Measurements from ENCODE around the gene SPINK4. TPM values are rescaled to one million over a fixed set of nuclear protein-coding genes. Genes with fewer than 3 reads are reported as not detected.

The SPINK4 gene
- total RNA-seq, 2 experiments from 2014 or later: not detected

- peak overlapping the region; percentile 88 for H3K4me3 Mint-ChIP-seq
- ChIA-PET POLR2A (interaction anchor here (3.2 kb wide), 1 partner anchor 240 kb away, joined by 16 read pairs; the partner anchor contains the start of gene DNAJA1), CTCF (no interaction called here)
- H3K9me3 Mint-ChIP-seq: no peaks in the 10 kb centered on the region
- intact Hi-C loops (cut with micrococcal nuclease): loop anchor here (2.0 to 10.0 kb wide), 3 partner anchors 107 to 711 kb away; partner anchors contain the start of genes AQP3, SMIM27 and TOPORS
- peaks cover 50% of the 10 kb centered on the region for H3K36me3 Mint-ChIP-seq
- DNase-seq: no peak
- no peaks in the 10 kb centered on the region for H3K27me3 Mint-ChIP-seq
- H3K27ac Mint-ChIP-seq: peak overlapping the region; percentile 94
- H3K4me1 Mint-ChIP-seq (ENCODE audit: low read depth): peaks cover 40% of the 10 kb centered on the region
These were observed 25.4 kb downstream of the SPINK4 start for GRCh38 chr9:33265211-33265865.

GRCh38 chr9:33267151-33267767 is 27.3 kb downstream of the SPINK4 start:
- Mint-ChIP-seq H3K4me3 (peak overlapping the region; percentile 40), H3K4me1 (ENCODE audit: low read depth) (peaks cover 36% of the 10 kb centered on the region), H3K9me3 (no peaks in the 10 kb centered on the region), H3K27me3 (no peaks in the 10 kb centered on the region), H3K36me3 (peaks cover 52% of the 10 kb centered on the region), H3K27ac (peak overlapping the region; percentile 74)
- ChIA-PET POLR2A (no interaction called here), CTCF (interaction anchor here (1.2 kb wide), 1 partner anchor 23 kb away, joined by 3 read pairs; the partner anchor contains the start of gene NFX1)
- DNase-seq: no peak
- intact Hi-C loops (cut with micrococcal nuclease): loop anchor here (10.0 kb wide), 1 partner anchor 712 kb away; the partner anchor contains the start of genes SMIM27 and TOPORS

GRCh38 chr9:33270146-33270545 is 30.2 kb downstream of the SPINK4 start:
- H3K4me1 Mint-ChIP-seq (ENCODE audit: low read depth): peaks cover 27% of the 10 kb centered on the region
- CTCF ChIA-PET: interaction anchor here (1.3 kb wide), 1 partner anchor 44 kb away, joined by 3 read pairs; no protein-coding TSS in a partner anchor
- no peaks in the 10 kb centered on the region for H3K9me3 Mint-ChIP-seq
- no peaks in the 10 kb centered on the region for H3K27me3 Mint-ChIP-seq
- intact Hi-C loops (cut with micrococcal nuclease): no loop called here
- no peak overlapping the region for H3K27ac Mint-ChIP-seq
- POLR2A ChIA-PET: no interaction called here
- DNase-seq: no peak
- no peak overlapping the region for H3K4me3 Mint-ChIP-seq
- peaks cover 46% of the 10 kb centered on the region for H3K36me3 Mint-ChIP-seq

GRCh38 chr9:33272061-33272460 is 32.1 kb downstream of the SPINK4 start:
- CTCF ChIA-PET: interaction anchor here (0.9 to 1.4 kb wide), 2 partner anchors 9 to 143 kb away, joined by 3 to 5 read pairs; no protein-coding TSS in a partner anchor
- H3K27ac Mint-ChIP-seq: no peak overlapping the region
- H3K4me3 Mint-ChIP-seq: no peak overlapping the region
- peaks cover 46% of the 10 kb centered on the region for H3K36me3 Mint-ChIP-seq
- peaks cover 11% of the 10 kb centered on the region for H3K4me1 Mint-ChIP-seq (ENCODE audit: low read depth)
- no peaks in the 10 kb centered on the region for H3K27me3 Mint-ChIP-seq
- no peaks in the 10 kb centered on the region for H3K9me3 Mint-ChIP-seq
- DNase-seq: no peak
- POLR2A ChIA-PET: no interaction called here
- intact Hi-C loops (cut with micrococcal nuclease): no loop called here

GRCh38 chr9:33273266-33273971 is 33.5 kb downstream of the SPINK4 start:
- intact Hi-C loops (cut with micrococcal nuclease): no loop called here
- ChIA-PET CTCF (interaction anchor here (0.8 kb wide), 1 partner anchor 13 kb away, joined by 4 read pairs; no protein-coding TSS in a partner anchor), POLR2A (interaction anchor here (0.9 kb wide), 1 partner anchor 17 kb away, joined by 4 read pairs; the partner anchor contains the start of gene NFX1)
- peaks cover 5% of the 10 kb centered on the region for H3K4me1 Mint-ChIP-seq (ENCODE audit: low read depth)
- no peaks in the 10 kb centered on the region for H3K9me3 Mint-ChIP-seq
- no peak for DNase-seq
- peaks cover 48% of the 10 kb centered on the region for H3K36me3 Mint-ChIP-seq
- H3K27ac Mint-ChIP-seq: no peak overlapping the region
- H3K27me3 Mint-ChIP-seq: no peaks in the 10 kb centered on the region
- H3K4me3 Mint-ChIP-seq: no peak overlapping the region

GRCh38 chr9:33273972-33274328 is 34.0 kb downstream of the SPINK4 start:
- no peaks in the 10 kb centered on the region for H3K27me3 Mint-ChIP-seq
- no peak overlapping the region for H3K4me3 Mint-ChIP-seq
- intact Hi-C loops (cut with micrococcal nuclease): no loop called here
- POLR2A ChIA-PET: no interaction called here
- H3K4me1 Mint-ChIP-seq (ENCODE audit: low read depth): peaks cover 5% of the 10 kb centered on the region
- no peak for DNase-seq
- CTCF ChIA-PET: interaction anchor here (0.8 kb wide), 1 partner anchor 13 kb away, joined by 4 read pairs; no protein-coding TSS in a partner anchor
- peaks cover 47% of the 10 kb centered on the region for H3K36me3 Mint-ChIP-seq
- H3K9me3 Mint-ChIP-seq: no peaks in the 10 kb centered on the region
- no peak overlapping the region for H3K27ac Mint-ChIP-seq

- intact Hi-C loops (cut with micrococcal nuclease): no loop called here
- CTCF ChIA-PET: interaction anchor here (1.2 to 1.4 kb wide), 2 partner anchors 13 to 188 kb away, joined by 3 to 4 read pairs; partner anchors contain the start of genes BAG1 and CHMP5
- no peak overlapping the region for H3K4me3 Mint-ChIP-seq
- no peaks in the 10 kb centered on the region for H3K27me3 Mint-ChIP-seq
- DNase-seq: no peak
- POLR2A ChIA-PET: no interaction called here
- peak overlapping the region; percentile 26 for H3K27ac Mint-ChIP-seq
- peaks cover 35% of the 10 kb centered on the region for H3K36me3 Mint-ChIP-seq
- H3K4me1 Mint-ChIP-seq (ENCODE audit: low read depth): peaks cover 8% of the 10 kb centered on the region
- no peaks in the 10 kb centered on the region for H3K9me3 Mint-ChIP-seq
These were observed 37.5 kb downstream of the SPINK4 start for GRCh38 chr9:33277484-33277883.

- ChIA-PET CTCF (interaction anchor here (0.7 to 3.1 kb wide), 5 partner anchors 12 to 168 kb away, joined by 3 to 14 read pairs (median 5); partner anchors contain the start of gene AQP3), POLR2A (interaction anchor here (0.9 kb wide), 1 partner anchor 10 kb away, joined by 3 read pairs; no protein-coding TSS in a partner anchor)
- no peak for DNase-seq
- H3K4me1 Mint-ChIP-seq (ENCODE audit: low read depth): peaks cover 17% of the 10 kb centered on the region
- H3K4me3 Mint-ChIP-seq: no peak overlapping the region
- intact Hi-C loops (cut with micrococcal nuclease): no loop called here
- H3K9me3 Mint-ChIP-seq: no peaks in the 10 kb centered on the region
- H3K36me3 Mint-ChIP-seq: peaks cover 7% of the 10 kb centered on the region
- H3K27ac Mint-ChIP-seq: no peak overlapping the region
- H3K27me3 Mint-ChIP-seq: no peaks in the 10 kb centered on the region
These were observed 45.5 kb downstream of the SPINK4 start for GRCh38 chr9:33285502-33285901.

GRCh38 chr9:33287087-33287490 is 47.1 kb downstream of the SPINK4 start:
- Mint-ChIP-seq H3K27me3 (no peaks in the 10 kb centered on the region), H3K4me3 (no peak overlapping the region), H3K36me3 (peaks cover 9% of the 10 kb centered on the region), H3K4me1 (ENCODE audit: low read depth) (peaks cover 24% of the 10 kb centered on the region), H3K27ac (peak overlapping the region; percentile 42), H3K9me3 (no peaks in the 10 kb centered on the region)
- ChIA-PET POLR2A (interaction anchor here (1.1 kb wide), 1 partner anchor 34 kb away, joined by 3 read pairs; no protein-coding TSS in a partner anchor), CTCF (interaction anchor here (0.6 to 3.1 kb wide), 25 partner anchors 9 to 242 kb away, joined by 3 to 22 read pairs (median 6); partner anchors contain the start of genes AQP3 and NOL6)
- DNase-seq: peak; percentile 60
- intact Hi-C loops (cut with micrococcal nuclease): loop anchor here (1.0 kb wide), 1 partner anchor 55 kb away; no protein-coding TSS in a partner anchor

- intact Hi-C loops (cut with micrococcal nuclease): no loop called here
- Mint-ChIP-seq H3K9me3 (no peaks in the 10 kb centered on the region), H3K4me3 (no peak overlapping the region), H3K27me3 (no peaks in the 10 kb centered on the region), H3K27ac (peak overlapping the region; percentile 61), H3K36me3 (peaks cover 18% of the 10 kb centered on the region), H3K4me1 (ENCODE audit: low read depth) (peaks cover 35% of the 10 kb centered on the region)
- DNase-seq: no peak
- POLR2A ChIA-PET: no interaction called here
- CTCF ChIA-PET: interaction anchor here (1.8 to 3.1 kb wide), 7 partner anchors 17 to 178 kb away, joined by 8 to 22 read pairs (median 12); partner anchors contain the start of gene AQP3
These were observed 48.3 kb downstream of the SPINK4 start for GRCh38 chr9:33288235-33288634.

GRCh38 chr9:33288828-33289483 is 49.0 kb downstream of the SPINK4 start:
- intact Hi-C loops (cut with micrococcal nuclease): no loop called here
- CTCF ChIA-PET: interaction anchor here (1.5 kb wide), 1 partner anchor 16 kb away, joined by 3 read pairs; no protein-coding TSS in a partner anchor
- no peaks in the 10 kb centered on the region for H3K9me3 Mint-ChIP-seq
- peak overlapping the region; percentile 80 for H3K4me3 Mint-ChIP-seq
- H3K4me1 Mint-ChIP-seq (ENCODE audit: low read depth): peaks cover 42% of the 10 kb centered on the region
- DNase-seq: no peak
- POLR2A ChIA-PET: interaction anchor here (2.1 kb wide), 1 partner anchor 25 kb away, joined by 15 read pairs; the partner anchor contains the start of genes BAG1 and CHMP5
- no peaks in the 10 kb centered on the region for H3K27me3 Mint-ChIP-seq
- H3K27ac Mint-ChIP-seq: peak overlapping the region; percentile 57
- H3K36me3 Mint-ChIP-seq: peaks cover 20% of the 10 kb centered on the region
